SW 1271 (cell line): ENCODE data around the gene CELF5.
A peak's percentile ranks its signal among the peaks of the same experiment; 100 is the strongest.
"Not testable (repeated sequence)": the region's sequence is repeated elsewhere in the genome, so short reads cannot be mapped to it uniquely, and the experiment has no call there.

ENCODE experiments used
- DNase-seq, 2 experiments: peaks; one replicate each; lab custom pipeline; 2025; lab: John Stamatoyannopoulos, UW

CELF5 gene

GRCh38 chr19:3207461-3208242 lies 16.8 kb upstream of the CELF5 start:
- DNase-seq: no peak

DNA sequence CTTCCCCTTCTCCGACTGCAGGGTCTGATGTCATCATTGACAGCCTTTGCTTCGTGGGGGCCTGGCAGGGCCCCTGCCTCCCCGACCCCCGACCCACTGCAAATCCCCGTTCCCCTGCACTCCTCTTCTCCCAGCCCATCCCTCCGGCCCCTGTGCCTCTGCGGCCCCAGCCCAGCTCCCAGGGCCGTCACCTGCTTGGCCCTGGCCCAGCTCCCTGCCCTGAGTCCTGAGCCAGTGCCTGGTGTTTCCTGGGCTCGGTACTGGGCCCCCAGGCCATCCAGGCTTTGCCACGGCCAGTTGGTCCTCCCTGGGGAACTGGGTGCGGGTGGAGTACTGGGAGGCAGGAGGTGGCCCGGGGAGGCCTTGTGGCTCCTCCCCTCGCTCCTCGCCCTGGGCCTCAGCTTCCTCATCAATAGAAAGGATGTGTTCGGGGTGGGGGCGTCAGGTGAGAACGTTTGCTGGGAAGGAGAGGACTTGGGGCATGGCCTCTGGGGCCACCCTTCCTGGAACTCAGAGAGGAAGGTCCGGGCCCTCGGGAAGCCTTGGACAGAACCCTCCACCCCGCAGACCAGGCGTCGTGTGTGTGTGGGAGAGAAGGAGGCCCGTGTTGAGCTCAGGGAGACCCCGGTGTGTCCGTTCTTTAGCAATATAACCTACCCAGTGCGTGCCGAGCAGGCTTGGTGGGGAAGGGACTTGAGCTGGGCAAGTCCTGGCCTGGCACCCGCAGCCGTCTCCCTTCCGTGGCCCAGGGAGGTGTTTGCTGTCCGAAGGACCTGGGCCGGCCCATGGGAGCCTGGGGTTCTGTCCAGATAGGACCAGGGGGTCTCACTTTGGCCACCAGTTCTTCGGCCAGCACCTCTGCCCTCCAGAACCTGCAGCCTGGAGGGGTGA lies 15.9 kb upstream of the CELF5 start:
- DNase-seq: no peak

- DNase-seq: peak; percentile 33 to 46
Observed at GRCh38 chr19:3210347-3211017, 14.0 kb upstream of the CELF5 start.

- no peak for DNase-seq
Observed at GRCh38 chr19:3211191-3211590, 13.3 kb upstream of the CELF5 start.

DNA sequence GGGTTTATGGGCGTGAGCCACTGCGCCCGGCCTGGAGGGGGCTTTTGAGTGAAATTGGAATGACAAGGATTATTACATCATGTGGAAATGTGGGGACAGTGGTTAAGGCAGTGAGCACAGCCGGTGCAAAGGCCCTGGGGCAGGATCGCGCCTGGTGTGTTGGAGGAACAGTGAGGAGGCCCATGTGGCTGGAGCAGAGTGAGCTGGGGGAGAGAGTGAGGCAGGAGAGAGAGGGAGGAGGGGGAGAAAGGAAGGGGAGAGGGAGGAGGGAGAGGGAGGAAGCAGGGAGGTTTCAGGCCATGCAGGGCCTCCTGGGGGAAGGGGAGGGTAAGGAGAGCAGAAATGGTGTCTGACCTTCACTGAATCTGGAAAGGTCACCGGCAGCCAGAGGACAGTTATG lies 11.3 kb upstream of the CELF5 start:
- DNase-seq: no peak

DNA sequence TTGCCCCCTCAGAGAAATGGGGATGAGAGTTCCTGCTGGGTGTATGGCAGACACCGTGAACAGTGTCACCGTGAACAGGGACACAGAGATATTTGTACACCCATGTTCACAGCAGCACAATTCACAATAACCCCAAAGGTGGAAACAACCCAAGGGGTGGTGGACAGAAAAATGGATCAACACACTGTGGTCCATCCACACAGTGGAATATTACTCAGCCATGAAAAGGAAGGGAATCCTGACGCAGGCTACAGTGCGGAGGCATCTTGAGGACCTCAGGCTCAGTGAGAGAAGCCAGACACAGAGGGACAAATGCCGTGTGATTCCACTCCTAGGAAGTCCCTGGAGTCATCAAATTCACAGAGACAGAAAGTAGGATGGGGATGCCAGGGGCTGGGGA lies 7.6 kb upstream of the CELF5 start:
- no peak for DNase-seq

DNA sequence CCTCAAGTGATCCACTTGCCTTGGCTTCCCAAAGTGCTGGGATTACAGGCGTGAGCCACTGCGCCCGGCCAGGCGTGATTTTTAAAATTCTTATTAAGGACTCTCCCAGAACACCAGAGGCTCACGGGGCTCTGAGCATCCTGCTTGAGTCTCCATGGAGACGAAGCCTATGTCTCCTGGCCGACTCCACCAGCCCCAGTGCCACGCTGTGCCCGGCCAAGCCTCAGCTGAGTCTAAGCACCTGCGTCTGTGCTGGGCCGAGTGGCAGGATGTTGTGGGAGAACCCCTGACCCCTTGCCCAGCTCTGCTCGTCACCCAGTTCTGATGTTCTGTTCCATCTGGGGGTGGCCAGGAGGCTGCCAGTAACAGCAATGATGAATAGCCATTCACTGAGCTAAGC lies 3.9 kb upstream of the CELF5 start:
- DNase-seq: no peak

DNA sequence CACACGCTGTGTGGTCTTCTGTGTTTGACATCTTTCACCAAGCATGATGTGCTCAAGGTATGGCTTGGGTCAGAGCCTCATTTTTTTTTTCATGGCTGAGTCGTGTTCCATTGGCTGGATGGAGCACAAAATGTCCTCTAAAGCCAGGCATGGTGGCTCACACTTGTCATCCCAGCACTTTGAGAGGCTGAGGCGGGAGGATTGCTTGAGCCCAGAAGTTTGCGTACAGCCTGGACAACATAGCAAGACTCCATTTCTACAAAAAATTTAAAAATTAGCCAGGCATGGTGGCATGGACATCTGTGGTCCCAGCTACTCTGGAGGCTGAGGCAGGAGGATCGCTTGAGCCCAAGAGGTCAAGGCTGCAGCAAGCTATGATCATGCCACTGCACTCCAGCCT lies 2.9 kb upstream of the CELF5 start:
- DNase-seq: not testable (repeated sequence)

GRCh38 chr19:3222709-3223108 lies 1.8 kb upstream of the CELF5 start:
- DNase-seq: no peak

DNA sequence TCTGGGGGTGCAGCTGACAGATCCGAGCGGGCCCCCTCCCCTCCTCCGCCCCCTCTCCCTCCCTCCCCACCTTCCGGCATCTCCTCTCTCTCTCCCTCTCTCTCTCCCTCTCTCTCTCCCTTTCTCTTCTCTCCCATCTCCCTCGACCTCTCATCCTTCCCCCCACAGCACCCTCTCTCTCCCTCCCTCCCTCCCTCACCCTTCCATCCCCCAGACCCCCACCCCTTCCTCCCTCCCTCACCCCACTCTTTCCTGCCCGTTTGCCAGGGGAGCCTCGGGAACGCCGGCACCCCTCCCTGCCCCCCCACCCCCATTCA lies 666 bp downstream of the CELF5 start:
- no peak for DNase-seq

DNA sequence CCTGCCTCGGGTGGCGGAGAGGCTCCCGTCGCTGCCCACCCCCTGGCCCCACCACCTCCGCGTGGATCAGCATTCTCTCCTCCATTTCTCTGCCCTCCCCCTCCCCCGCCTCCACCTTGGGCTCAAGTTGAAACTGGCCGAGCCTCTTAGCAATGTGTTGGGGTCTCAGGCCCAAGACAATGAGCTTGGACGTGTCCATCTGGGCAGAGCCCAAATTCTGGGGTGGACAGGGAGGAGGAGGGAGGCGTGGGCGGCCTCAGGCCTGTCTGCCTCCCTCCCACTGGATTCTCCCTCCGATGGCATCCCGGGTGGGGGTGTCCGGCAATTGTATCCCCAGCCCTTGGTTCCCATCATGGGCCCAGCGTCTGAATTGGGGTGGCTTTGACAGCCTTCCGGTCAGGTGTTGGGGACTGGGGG lies 1.2 kb downstream of the CELF5 start:
- no peak for DNase-seq

- DNase-seq: no peak
Observed at GRCh38 chr19:3227054-3227626, 2.7 kb downstream of the CELF5 start.

- no peak for DNase-seq
Observed at GRCh38 chr19:3229346-3229743, 4.9 kb downstream of the CELF5 start.

DNA sequence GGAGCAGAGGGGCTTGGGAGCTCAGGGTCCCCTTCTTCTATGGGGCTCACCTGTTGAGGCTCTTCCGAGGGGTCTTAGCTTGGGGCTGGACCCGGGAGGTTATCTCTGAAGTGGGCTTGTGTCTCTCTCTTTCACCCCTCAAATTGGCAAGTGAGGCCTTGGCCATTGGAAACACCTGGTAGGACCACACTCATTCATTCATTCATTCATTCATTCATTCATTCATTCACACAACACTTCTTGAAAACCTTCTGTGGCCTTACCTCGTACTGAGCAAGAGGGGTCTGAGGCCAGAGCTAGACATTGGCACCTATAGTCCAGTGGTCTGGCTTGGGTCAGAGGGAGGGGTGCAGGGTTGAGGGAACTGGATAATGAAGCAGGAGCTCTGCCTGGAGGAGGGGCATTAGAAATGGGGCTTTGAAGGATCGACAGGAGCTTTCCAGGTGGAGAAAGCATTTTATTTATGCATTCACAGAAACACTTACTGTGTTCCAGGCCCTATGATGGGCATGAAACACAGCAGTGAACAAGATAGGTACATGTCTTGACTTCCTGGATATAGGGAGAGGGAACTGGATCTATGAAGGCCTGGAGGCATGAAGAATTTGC lies 5.5 kb downstream of the CELF5 start:
- no peak for DNase-seq

DNA sequence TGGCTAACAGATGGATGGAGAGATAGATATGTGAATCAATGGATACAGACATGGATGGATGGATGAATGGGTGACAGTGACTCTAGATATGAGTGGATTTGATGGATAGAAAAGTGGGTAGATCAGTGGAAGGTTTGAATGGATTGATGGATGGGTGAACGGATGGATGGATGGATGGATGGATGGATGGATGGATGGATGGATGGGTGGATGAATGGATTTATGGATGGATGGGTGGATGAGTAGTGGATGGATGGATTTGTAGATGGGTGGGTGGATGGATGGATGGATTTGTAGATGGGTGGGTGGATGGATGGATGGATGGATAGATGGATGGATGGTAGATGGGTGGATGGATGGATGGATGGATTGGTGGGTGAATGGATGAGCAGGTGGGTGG lies 6.8 kb downstream of the CELF5 start:
- no peak for DNase-seq

- no peak for DNase-seq
Observed at GRCh38 chr19:3233116-3233515, 8.7 kb downstream of the CELF5 start.

GRCh38 chr19:3233831-3234230 lies 9.4 kb downstream of the CELF5 start:
- DNase-seq: no peak

- no peak for DNase-seq
Observed at GRCh38 chr19:3234800-3235199, 10.3 kb downstream of the CELF5 start.

DNA sequence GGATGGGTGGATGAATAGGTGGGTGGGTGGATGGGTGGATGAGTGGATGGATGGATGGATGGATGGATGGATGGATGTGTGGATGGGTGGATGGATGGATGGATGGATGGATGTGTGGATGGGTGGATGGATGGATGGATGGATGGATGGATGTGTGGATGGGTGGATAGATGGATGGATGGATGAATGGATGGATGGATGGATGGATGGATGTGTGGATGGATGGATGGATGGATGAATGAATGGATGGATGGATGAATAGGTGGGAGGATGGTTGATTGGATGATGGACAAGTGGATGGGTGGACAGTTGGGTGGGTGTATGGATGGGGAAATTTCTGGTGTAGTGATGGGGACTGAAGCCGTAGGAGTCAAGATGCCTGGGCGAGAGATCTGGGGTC lies 11.1 kb downstream of the CELF5 start:
- DNase-seq: not testable (repeated sequence)

DNA sequence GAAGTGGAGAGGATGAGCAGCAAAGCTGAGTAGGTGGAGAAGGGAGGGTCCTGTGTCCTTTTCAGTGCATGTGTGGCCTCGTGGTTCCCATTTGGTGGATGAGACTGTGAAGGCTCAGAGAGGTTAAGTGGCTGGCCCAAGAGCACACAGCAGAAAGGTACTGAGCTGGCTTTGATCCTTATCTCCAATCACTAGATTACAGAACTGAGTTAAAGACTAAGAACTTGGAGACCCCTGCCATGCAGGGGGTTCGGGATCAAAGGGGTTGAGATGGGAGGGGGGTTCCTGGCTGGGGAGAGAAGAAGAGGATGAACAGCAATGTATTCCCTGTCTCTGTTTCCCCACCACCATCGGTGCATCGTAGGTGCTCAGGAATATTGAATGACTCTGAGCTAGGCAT lies 11.8 kb downstream of the CELF5 start:
- no peak for DNase-seq

DNA sequence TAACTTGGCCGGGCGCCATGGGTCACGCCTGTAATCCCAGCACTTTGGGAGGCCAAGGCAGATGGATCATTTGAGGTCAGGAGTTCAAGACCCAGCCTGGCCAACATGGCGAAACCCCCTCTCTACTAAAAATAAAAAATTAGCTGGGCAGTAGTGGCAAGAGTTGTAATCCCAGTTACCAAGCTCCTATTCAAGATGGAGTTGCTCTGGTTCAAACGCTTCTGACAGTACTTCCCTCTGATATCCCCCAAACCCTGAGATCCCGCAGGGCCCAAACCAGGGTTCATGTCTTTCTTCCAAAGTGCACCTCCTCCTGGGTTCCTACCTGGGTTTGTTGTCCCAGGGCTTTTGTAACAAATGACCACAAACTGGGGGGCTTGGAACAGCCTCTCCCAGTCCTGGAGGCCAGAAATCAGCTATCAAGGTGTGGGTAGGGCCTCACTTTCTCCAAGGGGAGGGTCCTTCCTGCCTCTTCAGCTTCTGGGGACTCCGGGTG lies 13.7 kb downstream of the CELF5 start:
- no peak for DNase-seq

DNA sequence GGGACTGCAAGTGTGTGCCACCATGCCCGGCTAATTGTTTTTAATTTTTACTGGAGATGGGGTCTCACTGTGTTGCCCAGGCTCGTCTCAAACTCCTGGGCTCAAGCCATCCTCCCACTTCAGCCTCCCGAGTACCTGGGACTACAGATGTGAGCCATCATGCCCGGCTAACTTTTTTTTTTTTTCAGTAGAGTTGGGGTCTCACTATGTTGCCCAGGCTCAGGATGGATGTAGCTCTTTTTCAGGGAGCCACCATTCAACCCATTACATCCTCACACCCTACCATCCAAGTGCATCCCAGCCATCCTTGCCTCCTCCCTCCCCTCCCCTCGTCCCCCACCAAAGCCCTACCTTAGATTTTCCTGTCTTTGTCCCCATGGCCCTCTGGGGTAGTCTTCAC lies 14.9 kb downstream of the CELF5 start:
- DNase-seq: no peak
